GM12878 (cell line): ENCODE data around the gene ANKRD33B. TPM values are rescaled to one million over a fixed set of nuclear protein-coding genes. Genes with fewer than 3 reads are reported as not detected.

Experiments used
- ATAC-seq: fragments of 200-7000 bp; cut with Tn5 transposase; 3 replicates; pipeline ENCODE4 v1.9.1; 2020; ENCODE audit warnings: mild to moderate bottlenecking, moderate library complexity
- BruUV-seq: library from RNA; stranded (reverse); fragments of 400-500 nt; replicated peaks from 2 replicates; lab custom pipeline; 2021; lab: Mats Ljungman, UMichigan
- CTCF ChIA-PET: fragments of 300-600 bp; sonication (Branson Sonifier 250); formaldehyde crosslinking; extraction: SDS; loops from one replicate; lab custom pipeline; 2021; ENCODE audit warnings: inconsistent platforms; lab: Yijun Ruan, JAX
- POLR2A ChIA-PET: fragments of 350-600 bp; formaldehyde crosslinking; extraction: SDS; loops from one replicate; lab custom pipeline; 2021; ENCODE audit warnings: inconsistent platforms; lab: Charles Lee
- RAD21 ChIA-PET: fragments of 300-600 bp; sonication (Branson Sonifier 250); formaldehyde crosslinking; loops from one replicate; lab custom pipeline; 2023; ENCODE audit warnings: antibody characterized with exemption; ENCODE audit not compliant: unreplicated experiment; lab: Charles Lee
- SMC1A ChIA-PET: fragments of 300-600 bp; sonication (Branson Sonifier 250); formaldehyde crosslinking; loops from one replicate; lab custom pipeline; 2023; ENCODE audit not compliant: unreplicated experiment, uncharacterized antibody; lab: Charles Lee
- DNase-seq: peaks from one replicate; pipeline ENCODE4 v3.0.0-alpha.2; 2011; ENCODE audit warnings: low read depth, low spot score
- FAIRE-seq: peaks from 3 replicates; lab custom pipeline; 2011; peaks lifted over from hg19 to GRCh38; lab: Jason Lieb, UNC
- H2AFZ ChIP-seq: 2 replicates; pipeline ENCODE4 v1.6.0; 2011; ENCODE audit warnings: low read depth, low read length, control low read depth; ENCODE audit not compliant: control insufficient read depth
- H3K27ac ChIP-seq: 2 replicates; pipeline ENCODE4 v1.5.1; 2011; ENCODE audit warnings: control low read depth; ENCODE audit not compliant: control insufficient read depth, insufficient read depth
- H3K27me3 ChIP-seq, 2 experiments: replicated peaks in 1 of 2; 2 replicates each; pipeline versions ENCODE4 v1.6.0 to v1.6.1; 2011; ENCODE audit warnings: low read length in 1 of 2; ENCODE audit not compliant: control insufficient read depth in 2 of 2, insufficient read depth in 2 of 2
- H3K36me3 ChIP-seq, 2 experiments: 2 replicates each; pipeline ENCODE4 v1.5.1; 2011; ENCODE audit warnings: low read length in 1 of 2; ENCODE audit not compliant: control insufficient read depth in 2 of 2, insufficient read depth in 2 of 2
- H3K4me1 ChIP-seq: 2 replicates; pipeline ENCODE4 v1.6.1; 2011; ENCODE audit warnings: mild to moderate bottlenecking, low read length, moderate library complexity, mixed read lengths; ENCODE audit not compliant: control insufficient read depth, insufficient read depth
- H3K4me2 ChIP-seq: 2 replicates; pipeline ENCODE4 v1.6.0; 2011; ENCODE audit warnings: control low read depth; ENCODE audit not compliant: control insufficient read depth, insufficient read depth
- H3K4me3 ChIP-seq: fragments of 200-600 bp; sonication (generic); 2 replicates; pipeline ENCODE4 v1.5.1; 2016
- H3K79me2 ChIP-seq: 2 replicates; pipeline ENCODE4 v1.6.0; 2011; ENCODE audit warnings: low read length; ENCODE audit not compliant: control insufficient read depth, insufficient read depth
- H3K9ac ChIP-seq: 2 replicates; pipeline ENCODE4 v1.8.0; 2011; ENCODE audit warnings: low read length, control low read depth, mixed read lengths; ENCODE audit not compliant: control insufficient read depth, insufficient read depth
- H3K9me3 ChIP-seq: replicated peaks from 3 replicates; pipeline ENCODE4 v1.5.1; 2011; ENCODE audit warnings: mild to moderate bottlenecking, low read length; ENCODE audit not compliant: control insufficient read depth, insufficient read depth
- H4K20me1 ChIP-seq: 2 replicates; pipeline ENCODE4 v1.6.0; 2011; ENCODE audit not compliant: control insufficient read depth, insufficient read depth
- ATF7 ChIP-seq: fragments of 450-650 bp; IDR thresholded peaks from 2 replicates; pipeline ENCODE4 v1.6.1; 2016; ENCODE audit warnings: low read depth, mild to moderate bottlenecking
- BACH1 ChIP-seq: fragments of 450-650 bp; IDR thresholded peaks from 2 replicates; pipeline ENCODE4 v1.6.1; 2017; ENCODE audit warnings: mild to moderate bottlenecking, borderline replicate concordance
- BRCA1 ChIP-seq: IDR thresholded peaks from 2 replicates; pipeline ENCODE4 v1.6.1; 2011; ENCODE audit warnings: low read depth, low read length, improper control_type of control experiment
- EED ChIP-seq: sonication (generic); IDR thresholded peaks from 2 replicates; pipeline ENCODE4 v1.6.1; 2016; ENCODE audit warnings: antibody characterized with exemption, low read depth
- EGR1 ChIP-seq, 2 experiments: IDR thresholded peaks; 1 replicate in 1 of 2; 2 replicates in 1 of 2; pipeline ENCODE4 v1.6.1; 2011 to 2012; ENCODE audit warnings: low read depth in 2 of 2, low read length in 2 of 2, borderline replicate concordance in 1 of 2, mild to moderate bottlenecking in 1 of 2, moderate library complexity in 1 of 2
- ETV6 ChIP-seq, 2 experiments: fragments of 450-650 bp in 1 of 2; IDR thresholded peaks in 1 of 2; conservative IDR thresholded peaks in 1 of 2; 2 replicates each; pipeline ENCODE4 v1.6.1; 2014; ENCODE audit warnings: antibody characterized with exemption in 1 of 2, borderline replicate concordance in 1 of 2, low read depth in 1 of 2, mild to moderate bottlenecking in 1 of 2, moderate library complexity in 1 of 2
- FOS ChIP-seq: IDR thresholded peaks from 3 replicates; pipeline ENCODE4 v1.6.1; 2011; ENCODE audit warnings: borderline replicate concordance; ENCODE audit not compliant: insufficient read length; ENCODE audit errors: extremely low read depth
- PBX3 ChIP-seq: IDR thresholded peaks from 2 replicates; pipeline ENCODE4 v1.6.1; 2011; ENCODE audit warnings: mild to moderate bottlenecking, low read depth, low read length, moderate library complexity; ENCODE audit not compliant: insufficient replicate concordance
- SMARCA5 ChIP-seq: fragments of 450-650 bp; IDR thresholded peaks from 2 replicates; pipeline ENCODE4 v1.6.1; 2017; ENCODE audit warnings: mild to moderate bottlenecking
- ZNF274 ChIP-seq: IDR thresholded peaks from one replicate; pipeline ENCODE4 v1.8.0; 2011; ENCODE audit not compliant: insufficient read length, insufficient read depth
- WGBS: methylation state at CpG from one replicate; pipeline ENCODE4 v1.1.6; 2016; ENCODE audit warnings: low lambda C conversion rate; ENCODE audit not compliant: insufficient replicate concordance, insufficient coverage; ENCODE audit errors: missing lambda C conversion rate; 5-methylcytosine and 5-hydroxymethylcytosine counted together
- in situ Hi-C: fragments of 300-500 bp; cut with MboI; formaldehyde crosslinking; loops from 9 replicates; pipeline ENCODE4 v1.14.3; 2018; ENCODE audit warnings: mixed read lengths
- intact Hi-C: fragments of 100-400 bp; cut with micrococcal nuclease; formaldehyde crosslinking; loops from one replicate; pipeline ENCODE4 v1.14.2; 2022; ENCODE audit not compliant: unreplicated experiment
- polyA plus RNA-seq, 11 experiments: library from polyadenylated mRNA; depleted of rRNA in 4 of 11; unstranded in 6 of 11; stranded (reverse) in 5 of 11; fragments of >200 nt; fragmentation: Nextera tagmentation in 4 of 11; fragmentation: Illumina TruSeq in 1 of 11; extraction: Ambion mirVana in 4 of 11; extraction: Trizol in 1 of 11; gene quantifications; 1 replicate in 1 of 11; 2 replicates in 10 of 11; pipeline versions ENCODE4 v1.2.1 to v1.2.3, GENCODE V29; 2011 to 2016; ENCODE audit warnings: inconsistent platforms in 2 of 11, missing spikeins in 2 of 11, low read depth in 1 of 11
- total RNA-seq, 4 experiments: library from RNA; depleted of rRNA in 3 of 4; stranded (reverse); fragments of >200 nt in 3 of 4; fragmentation: Illumina TruSeq in 1 of 4; extraction: Trizol in 1 of 4; gene quantifications; 2 replicates each; pipeline versions ENCODE4 v1.2.1 to v1.2.3, GENCODE V29; 2013 to 2021
- TF ChIP-seq, protein P1 (sequence below): fragments of 450-650 bp; IDR thresholded peaks from 2 replicates; pipeline ENCODE4 v1.6.1; 2016; ENCODE audit warnings: mild to moderate bottlenecking

ANKRD33B gene
- total and polyA plus RNA-seq, 10 of the 15 experiments (the other 5 are each of a cell fraction or from before 2014, with no cell fraction given), result 4.9 to 61.6 (median 15.6) TPM

DNA sequence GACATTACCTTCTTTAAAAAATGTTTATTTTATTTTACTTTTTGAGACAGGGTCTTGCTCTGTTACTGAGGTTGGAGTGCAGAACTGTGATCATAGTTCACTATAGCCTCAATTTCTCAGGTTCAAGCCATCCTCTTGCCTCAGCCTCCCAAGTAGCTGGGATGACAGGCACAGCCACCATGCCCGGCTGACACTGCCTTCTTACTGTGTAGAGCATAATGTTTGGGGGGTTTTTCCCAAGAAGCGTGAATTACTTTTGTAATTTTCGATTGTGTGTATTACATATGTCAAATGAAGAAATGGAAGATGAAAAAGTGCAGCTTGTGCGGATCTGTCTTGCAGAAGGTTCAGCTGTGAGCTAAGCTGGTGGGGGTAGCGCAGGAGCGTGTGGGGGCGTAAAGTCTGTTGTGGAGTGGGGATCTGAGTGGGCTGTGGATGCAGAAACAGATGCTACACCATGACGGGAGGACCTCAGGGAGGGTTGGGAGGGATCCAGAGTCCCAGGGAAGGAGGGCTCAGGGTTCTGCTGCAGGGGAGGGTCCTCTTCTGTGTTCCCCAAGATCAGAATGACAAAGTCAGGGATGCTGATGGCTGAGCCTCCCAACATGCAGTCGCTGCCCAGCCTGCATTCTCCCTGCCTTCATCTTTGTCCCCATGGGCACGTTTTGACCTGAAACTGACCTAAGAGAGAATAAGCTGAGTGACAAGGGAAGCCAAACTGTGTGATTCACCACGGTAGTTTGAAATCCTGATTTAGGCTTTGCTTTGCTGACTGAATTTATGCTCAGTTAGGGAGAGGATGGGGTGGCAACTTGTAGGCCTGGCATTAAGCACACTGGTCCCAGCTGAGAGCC lies 6.8 kb upstream of the ANKRD33B start:
- Histone ChIP-seq H3K9me3 (no peaks in the 10 kb centered on the region), H2AFZ (peak overlapping the region; percentile 67), H3K79me2 (no peaks in the 10 kb centered on the region), H3K4me3 (no peak overlapping the region), H4K20me1 (no peaks in the 10 kb centered on the region), H3K4me2 (peak overlapping the region; percentile 47), H3K36me3 (no peaks in the 10 kb centered on the region), H3K4me1 (peaks cover 22% of the 10 kb centered on the region), H3K9ac (no peak overlapping the region), H3K27me3 (no peaks in the 10 kb centered on the region), H3K27ac (no peak overlapping the region)
- peak; percentile 40 for ATAC-seq
- RAD21 ChIA-PET, result interaction anchor here (1.1 to 1.5 kb wide), 4 partner anchors 10 to 70 kb away, joined by 3 to 9 read pairs (median 4); no protein-coding TSS in a partner anchor
- WGBS, result 52% methylated on average over 10 of the region's 11 CpGs
- no TSS peak for BruUV-seq
- TF ChIP-seq SMARCA5 (no peak), FOS (no peak), BRCA1 (no peak), ETV6 (conservative IDR thresholded peaks at IDR 0.05 in 1 of 2, IDR thresholded peaks at IDR 0.05 in 1 of 2; ENCODE audit: borderline replicate concordance in 1 of 2, low read depth in 1 of 2) (no peak), PBX3 (no peak), BACH1 (no peak), ATF7 (no peak), EED (no peak), EGR1 (IDR thresholded peaks at IDR 0.05; ENCODE audit: borderline replicate concordance in 1 of 2, low read depth in 2 of 2, low read length in 2 of 2) (peak in 1 of 2 experiments; percentile 67; a peak in 2 of 3 replicates), ZNF274 (no peak)
- TF ChIP-seq, protein P1, sequence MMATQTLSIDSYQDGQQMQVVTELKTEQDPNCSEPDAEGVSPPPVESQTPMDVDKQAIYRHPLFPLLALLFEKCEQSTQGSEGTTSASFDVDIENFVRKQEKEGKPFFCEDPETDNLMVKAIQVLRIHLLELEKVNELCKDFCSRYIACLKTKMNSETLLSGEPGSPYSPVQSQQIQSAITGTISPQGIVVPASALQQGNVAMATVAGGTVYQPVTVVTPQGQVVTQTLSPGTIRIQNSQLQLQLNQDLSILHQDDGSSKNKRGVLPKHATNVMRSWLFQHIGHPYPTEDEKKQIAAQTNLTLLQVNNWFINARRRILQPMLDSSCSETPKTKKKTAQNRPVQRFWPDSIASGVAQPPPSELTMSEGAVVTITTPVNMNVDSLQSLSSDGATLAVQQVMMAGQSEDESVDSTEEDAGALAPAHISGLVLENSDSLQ, result peak; percentile 45; the same call in 1 of the 2 replicates
- intact Hi-C loops, result no loop called here
- in situ Hi-C loops, result no loop called here
- no peak for FAIRE-seq
- no peak for DNase-seq
- POLR2A ChIA-PET, result interaction anchor here (0.9 to 1.1 kb wide), 3 partner anchors 9 to 78 kb away, joined by 3 to 7 read pairs (median 4); no protein-coding TSS in a partner anchor
- CTCF ChIA-PET, result interaction anchor here (1.1 to 7.9 kb wide), 8 partner anchors 9 to 133 kb away, joined by 3 to 57 read pairs (median 4); no protein-coding TSS in a partner anchor
- SMC1A ChIA-PET, result interaction anchor here (0.7 to 3.2 kb wide), 18 partner anchors 10 to 257 kb away, joined by 3 to 18 read pairs (median 4); partner anchors contain the start of gene DAP
